PC-9 (cell line): ENCODE data around the gene ELOVL1. TPM values are rescaled to one million over a fixed set of nuclear protein-coding genes. Genes with fewer than 3 reads are reported as not detected.
A peak's percentile ranks its signal among the peaks of the same experiment; 100 is the strongest.

Source experiments
- BruUV-seq: library from RNA; stranded (reverse); fragments of 400-500 nt; replicated peaks from 2 replicates; lab custom pipeline; 2021; lab: Mats Ljungman, UMichigan
- CTCF ChIA-PET: fragments of 300-600 bp; sonication (Branson Sonifier 250); formaldehyde crosslinking; loops from one replicate; lab custom pipeline; 2022; ENCODE audit warnings: antibody characterized with exemption; lab: Charles Lee
- POLR2A ChIA-PET: fragments of 300-600 bp; sonication (Branson Sonifier 250); formaldehyde crosslinking; loops from one replicate; lab custom pipeline; 2022; ENCODE audit warnings: antibody characterized with exemption; ENCODE audit not compliant: unreplicated experiment; lab: Charles Lee
- DNase-seq, 2 experiments: peaks; one replicate each; pipeline versions ENCODE4 v3.0.0 to v3.0.0-alpha.2; 2015 to 2022; ENCODE audit warnings: mixed read lengths in 1 of 2
- H2AFZ ChIP-seq: fragments of 200-600 bp; sonication (generic); 2 replicates; pipeline ENCODE4 v1.8.1; 2017; ENCODE audit warnings: antibody characterized with exemption
- H3F3A ChIP-seq: fragments of 200-600 bp; sonication (generic); 2 replicates; pipeline ENCODE4 v1.8.1; 2017; ENCODE audit warnings: antibody characterized with exemption, mild to moderate bottlenecking, low read depth; ENCODE audit not compliant: insufficient read depth
- H3K27ac ChIP-seq: fragments of 200-600 bp; sonication (generic); 2 replicates; pipeline ENCODE4 v1.6.1; 2016; ENCODE audit warnings: mixed run types
- H3K27me3 ChIP-seq: fragments of 200-600 bp; sonication (generic); 2 replicates; pipeline ENCODE4 v1.6.1; 2016; ENCODE audit warnings: low read depth, mixed run types; ENCODE audit not compliant: insufficient read depth
- H3K36me3 ChIP-seq: fragments of 200-600 bp; sonication (generic); 2 replicates; pipeline ENCODE4 v1.6.1; 2016; ENCODE audit warnings: low read depth, mixed run types
- H3K4me1 ChIP-seq: fragments of 200-600 bp; sonication (generic); replicated peaks from 2 replicates; pipeline ENCODE4 v1.6.1; 2016; ENCODE audit warnings: mixed run types; ENCODE audit not compliant: insufficient read depth
- H3K4me2 ChIP-seq: fragments of 200-600 bp; sonication (generic); 2 replicates; pipeline ENCODE4 v1.6.1; 2017; ENCODE audit warnings: mixed run types
- H3K4me3 ChIP-seq: fragments of 200-600 bp; sonication (generic); 2 replicates; pipeline ENCODE4 v1.6.1; 2016; ENCODE audit warnings: mixed run types
- H3K79me2 ChIP-seq: fragments of 200-600 bp; sonication (generic); 2 replicates; pipeline ENCODE4 v1.6.1; 2017; ENCODE audit warnings: low read depth, mixed run types
- H3K9me2 ChIP-seq: fragments of 200-600 bp; sonication (generic); 2 replicates; pipeline ENCODE4 v1.8.1; 2017; ENCODE audit warnings: mild to moderate bottlenecking; ENCODE audit not compliant: insufficient read depth
- H3K9me3 ChIP-seq: fragments of 200-600 bp; sonication (generic); 2 replicates; pipeline ENCODE4 v1.8.1; 2016; ENCODE audit warnings: low read depth; ENCODE audit not compliant: insufficient read depth
- H4K20me1 ChIP-seq: fragments of 200-600 bp; sonication (generic); 2 replicates; pipeline ENCODE4 v1.8.1; 2017; ENCODE audit not compliant: insufficient read depth
- EZH2 ChIP-seq: fragments of 200-600 bp; sonication (generic); IDR thresholded peaks from 2 replicates; pipeline ENCODE4 v1.8.0; 2017; ENCODE audit warnings: antibody characterized with exemption, low read depth
- intact Hi-C: fragments of 100-400 bp; cut with micrococcal nuclease; formaldehyde crosslinking; loops from one replicate; pipeline ENCODE4 v1.10.0; 2022; ENCODE audit not compliant: unreplicated experiment
- total RNA-seq: library from RNA; stranded (reverse); gene quantifications from 2 replicates; pipeline ENCODE4 v1.2.3, GENCODE V29; 2021
- TF ChIP-seq, protein P1 (sequence below): fragments of 200-600 bp; sonication (generic); conservative IDR thresholded peaks from 2 replicates; pipeline ENCODE4 v1.6.1; 2017; ENCODE audit warnings: mixed run types, antibody characterized with exemption, mild to moderate bottlenecking, moderate library complexity

The ELOVL1 gene
- total RNA-seq, 1 experiment from 2014 or later, result 131 TPM

DNA sequence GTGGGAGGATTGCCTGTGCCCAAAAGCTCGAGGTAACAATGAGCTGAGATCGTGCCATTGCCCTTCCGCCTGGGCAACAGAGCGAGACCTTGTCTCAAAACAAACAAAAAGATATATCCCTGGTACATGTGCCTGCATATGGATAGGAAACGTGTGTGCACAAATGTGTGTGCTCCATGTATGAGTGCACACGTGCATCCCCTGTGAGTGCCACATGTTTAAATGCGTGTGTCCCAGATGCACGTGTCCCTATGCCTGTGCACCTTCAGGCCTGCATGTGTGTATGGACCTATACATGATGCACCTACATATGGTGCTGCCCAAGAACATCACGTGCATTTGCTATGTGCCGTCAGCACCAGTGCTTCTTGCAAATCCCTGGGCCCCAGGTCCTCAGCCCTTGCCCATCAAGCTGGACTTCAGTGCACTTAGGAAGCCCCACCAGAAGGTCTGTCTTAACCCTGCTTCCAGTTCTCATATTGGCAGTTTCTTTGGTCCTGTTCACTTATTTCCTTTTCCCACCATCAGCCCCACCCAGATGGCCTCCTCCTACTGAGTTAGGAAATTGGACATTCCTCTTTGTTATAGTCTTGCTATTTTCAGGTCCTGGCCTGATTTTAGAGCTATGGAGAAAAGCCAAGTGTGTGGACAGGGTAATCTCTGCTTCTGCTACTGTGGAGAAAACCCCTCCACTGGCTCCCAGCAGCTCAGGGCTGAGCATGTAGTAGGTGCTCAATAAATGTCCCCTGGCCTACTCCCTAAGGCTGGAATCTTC, 51.7 kb downstream of the ELOVL1 start:
- no peak for TF ChIP-seq EZH2
- TF ChIP-seq, protein P1, sequence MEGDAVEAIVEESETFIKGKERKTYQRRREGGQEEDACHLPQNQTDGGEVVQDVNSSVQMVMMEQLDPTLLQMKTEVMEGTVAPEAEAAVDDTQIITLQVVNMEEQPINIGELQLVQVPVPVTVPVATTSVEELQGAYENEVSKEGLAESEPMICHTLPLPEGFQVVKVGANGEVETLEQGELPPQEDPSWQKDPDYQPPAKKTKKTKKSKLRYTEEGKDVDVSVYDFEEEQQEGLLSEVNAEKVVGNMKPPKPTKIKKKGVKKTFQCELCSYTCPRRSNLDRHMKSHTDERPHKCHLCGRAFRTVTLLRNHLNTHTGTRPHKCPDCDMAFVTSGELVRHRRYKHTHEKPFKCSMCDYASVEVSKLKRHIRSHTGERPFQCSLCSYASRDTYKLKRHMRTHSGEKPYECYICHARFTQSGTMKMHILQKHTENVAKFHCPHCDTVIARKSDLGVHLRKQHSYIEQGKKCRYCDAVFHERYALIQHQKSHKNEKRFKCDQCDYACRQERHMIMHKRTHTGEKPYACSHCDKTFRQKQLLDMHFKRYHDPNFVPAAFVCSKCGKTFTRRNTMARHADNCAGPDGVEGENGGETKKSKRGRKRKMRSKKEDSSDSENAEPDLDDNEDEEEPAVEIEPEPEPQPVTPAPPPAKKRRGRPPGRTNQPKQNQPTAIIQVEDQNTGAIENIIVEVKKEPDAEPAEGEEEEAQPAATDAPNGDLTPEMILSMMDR, result no peak
- Histone ChIP-seq H3K9me2 (no peaks in the 10 kb centered on the region), H3K4me2 (no peak overlapping the region), H2AFZ (no peak overlapping the region), H4K20me1 (no peaks in the 10 kb centered on the region), H3K4me3 (no peak overlapping the region), H3K27me3 (no peaks in the 10 kb centered on the region), H3F3A (peaks cover 3% of the 10 kb centered on the region; the same call in 1 of the 2 replicates), H3K79me2 (no peaks in the 10 kb centered on the region), H3K9me3 (no peaks in the 10 kb centered on the region), H3K36me3 (no peaks in the 10 kb centered on the region), H3K4me1 (peaks cover 8% of the 10 kb centered on the region), H3K27ac (no peak overlapping the region)
- no TSS peak for BruUV-seq
- POLR2A ChIA-PET, result interaction anchor here (0.7 kb wide), 1 partner anchor 43 kb away, joined by 4 read pairs; no protein-coding TSS in a partner anchor
- intact Hi-C loops, result no loop called here
- DNase-seq, result no peak
- CTCF ChIA-PET, result interaction anchor here (0.5 to 0.7 kb wide), 2 partner anchors 35 to 338 kb away, joined by 3 read pairs; no protein-coding TSS in a partner anchor

DNA sequence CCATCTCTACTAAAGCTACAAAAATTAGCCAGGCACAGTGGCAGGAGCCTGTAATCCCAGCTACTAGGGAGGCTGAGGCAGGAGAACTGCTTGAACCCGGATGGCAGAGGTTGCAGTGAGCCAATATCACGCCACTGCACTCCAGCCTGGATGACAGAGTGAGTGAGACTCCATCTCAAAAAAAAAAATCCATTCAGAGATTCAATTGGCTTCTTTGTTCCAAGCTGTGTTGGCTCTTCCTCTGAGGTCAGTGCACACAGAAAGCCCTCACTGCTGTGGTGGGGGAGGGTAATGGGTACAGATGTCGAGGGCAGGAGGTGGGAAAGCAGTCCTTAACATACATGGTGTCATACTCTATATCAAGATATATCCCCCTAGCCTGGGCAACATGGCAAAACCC, 52.3 kb downstream of the ELOVL1 start:
- no peak overlapping the region for H3K4me3 ChIP-seq
- no peaks in the 10 kb centered on the region for H3K79me2 ChIP-seq
- no peaks in the 10 kb centered on the region for H3K9me3 ChIP-seq
- H3K9me2 ChIP-seq, result no peaks in the 10 kb centered on the region
- H3K36me3 ChIP-seq, result no peaks in the 10 kb centered on the region
- TF ChIP-seq EZH2, result no peak
- TF ChIP-seq, protein P1, result no peak
- no peak overlapping the region for H3K4me2 ChIP-seq
- no peaks in the 10 kb centered on the region for H4K20me1 ChIP-seq
- intact Hi-C loops, result no loop called here
- POLR2A ChIA-PET, result no interaction called here
- peaks cover 8% of the 10 kb centered on the region; the same call in 1 of the 2 replicates for H3K4me1 ChIP-seq
- no peak overlapping the region for H2AFZ ChIP-seq
- BruUV-seq, result no TSS peak
- H3K27ac ChIP-seq, result no peak overlapping the region
- no peak for DNase-seq
- no peaks in the 10 kb centered on the region for H3K27me3 ChIP-seq
- peaks cover 3% of the 10 kb centered on the region; the same call in 1 of the 2 replicates for H3F3A ChIP-seq
- CTCF ChIA-PET, result interaction anchor here (0.7 kb wide), 1 partner anchor 34 kb away, joined by 3 read pairs; no protein-coding TSS in a partner anchor

DNA sequence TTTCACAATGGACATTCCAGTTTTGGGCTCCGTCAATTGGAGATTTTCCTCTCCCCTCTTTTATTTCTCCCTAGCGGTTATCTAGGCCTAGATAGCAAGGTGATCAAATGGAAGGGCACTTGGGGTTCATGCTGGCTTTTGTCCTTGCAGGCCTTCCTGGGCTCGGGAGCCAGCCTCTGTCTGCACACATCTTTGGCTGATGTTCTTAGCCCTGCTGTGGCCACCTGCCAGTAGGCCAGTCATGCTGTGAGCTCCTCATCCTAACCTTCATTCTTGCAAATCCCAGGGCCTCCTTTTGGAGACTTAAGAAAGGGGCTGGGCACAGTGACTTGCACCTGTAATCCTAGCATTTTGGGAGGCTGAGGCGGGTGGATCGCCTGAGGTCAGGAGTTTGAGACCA, 53.6 kb downstream of the ELOVL1 start:
- Histone ChIP-seq H3K36me3 (no peaks in the 10 kb centered on the region), H4K20me1 (no peaks in the 10 kb centered on the region), H3F3A (peaks cover 2% of the 10 kb centered on the region; the same call in 1 of the 2 replicates), H3K27ac (no peak overlapping the region), H3K79me2 (no peaks in the 10 kb centered on the region), H3K9me3 (no peaks in the 10 kb centered on the region), H3K9me2 (no peaks in the 10 kb centered on the region), H3K4me3 (no peak overlapping the region), H3K4me2 (0 out of 2 replicates have a peak overlapping the region, but pooled peaks have one; percentile 8), H3K4me1 (peaks cover 8% of the 10 kb centered on the region; the same call in 1 of the 2 replicates), H2AFZ (no peak overlapping the region), H3K27me3 (no peaks in the 10 kb centered on the region)
- DNase-seq, result no peak
- ChIA-PET POLR2A (interaction anchor here (0.6 to 0.7 kb wide), 4 partner anchors 11 to 547 kb away, joined by 3 to 7 read pairs (median 6); partner anchors contain the start of gene C1orf50), CTCF (no interaction called here)
- no peak for TF ChIP-seq EZH2
- TF ChIP-seq, protein P1, result no peak
- no TSS peak for BruUV-seq
- intact Hi-C loops, result no loop called here
